ES-I3 (cell line): ENCODE data around the gene HS3ST5.

Experiments
- H3K36me3 ChIP-seq: 2 replicates; pipeline ENCODE4 v1.6.1; 2013; ENCODE audit warnings: mild to moderate bottlenecking, low read length, control low read depth, moderate library complexity; ENCODE audit not compliant: insufficient read depth
- H3K4me1 ChIP-seq: 2 replicates; pipeline ENCODE4 v1.6.1; 2013; ENCODE audit warnings: mild to moderate bottlenecking, control low read depth, low read length; ENCODE audit not compliant: insufficient read depth
- H3K9ac ChIP-seq: 2 replicates; pipeline ENCODE4 v1.6.1; 2013; ENCODE audit warnings: low read depth, mild to moderate bottlenecking, low read length, moderate library complexity
- H3K9me3 ChIP-seq: 2 replicates; pipeline ENCODE4 v1.6.1; 2013; ENCODE audit warnings: mild to moderate bottlenecking, low read length, moderate library complexity; ENCODE audit not compliant: control insufficient read depth, insufficient read depth

HS3ST5 gene

DNA sequence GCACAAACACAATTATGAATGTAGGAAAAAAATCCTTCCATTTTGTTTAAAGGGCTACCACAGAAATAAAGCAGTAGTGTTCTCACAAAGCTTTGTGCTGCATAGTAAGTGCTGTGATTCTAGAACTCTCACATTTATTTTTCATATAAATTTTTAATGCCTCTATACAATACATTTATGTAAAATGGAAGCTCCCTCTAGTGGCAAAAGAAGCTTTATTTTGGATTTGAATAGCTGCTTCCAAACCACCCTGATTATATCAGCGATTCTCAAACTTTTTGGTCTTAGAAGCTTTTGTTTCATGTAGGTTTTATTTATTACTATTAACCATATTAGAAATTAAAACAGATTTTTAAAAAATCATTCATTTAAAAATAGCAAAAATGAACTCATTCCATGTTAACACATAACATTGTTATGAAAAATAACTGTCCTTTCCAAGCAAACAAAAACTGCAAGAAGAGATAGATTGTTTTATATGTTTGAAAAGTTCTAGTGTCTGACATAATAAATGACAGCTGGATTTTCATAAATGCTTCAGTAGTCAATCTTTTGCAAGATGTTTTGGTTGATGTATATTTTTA is 38.4 kb downstream of the HS3ST5 start:
- Histone ChIP-seq H3K36me3 (no peaks in the 10 kb centered on the region), H3K9me3 (no peaks in the 10 kb centered on the region; the same call in 1 of the 2 replicates), H3K4me1 (no peaks in the 10 kb centered on the region; the same call in 1 of the 2 replicates), H3K9ac (no peak overlapping the region)

DNA sequence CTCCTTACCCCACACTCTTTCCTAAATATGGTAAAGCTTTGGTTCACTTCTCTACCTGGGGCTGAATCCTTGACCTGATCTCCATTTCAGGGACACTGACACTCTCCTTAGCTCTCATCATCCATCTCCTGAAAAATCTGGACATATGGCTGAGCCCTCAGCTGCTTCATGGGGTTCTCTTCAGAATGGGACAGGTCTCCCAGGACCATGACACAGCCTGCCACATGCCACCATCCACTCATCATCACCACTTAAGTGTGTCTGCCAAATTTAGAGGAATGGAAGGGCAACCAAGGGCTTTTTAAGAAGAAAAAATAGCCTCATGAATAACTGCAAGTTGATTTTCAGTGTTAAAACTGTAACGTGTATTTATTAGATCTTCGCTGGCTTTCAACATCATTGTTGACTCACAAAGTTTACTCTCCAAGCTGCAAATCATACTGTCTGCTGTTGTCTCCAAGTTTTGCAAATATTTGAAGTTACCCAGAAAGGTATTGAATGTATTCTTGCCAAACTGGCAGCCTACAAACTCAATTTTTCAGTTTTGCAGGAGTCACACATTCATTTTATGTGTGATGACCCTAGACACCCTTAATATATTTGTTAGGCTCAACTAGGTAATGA is 41.1 kb downstream of the HS3ST5 start:
- no peaks in the 10 kb centered on the region for H3K36me3 ChIP-seq
- no peaks in the 10 kb centered on the region; the same call in 1 of the 2 replicates for H3K4me1 ChIP-seq
- H3K9ac ChIP-seq: no peak overlapping the region
- H3K9me3 ChIP-seq: no peaks in the 10 kb centered on the region; the same call in 1 of the 2 replicates

GRCh38 chr6:114297135-114297534 is 45.7 kb downstream of the HS3ST5 start:
- no peak overlapping the region for H3K9ac ChIP-seq
- no peaks in the 10 kb centered on the region for H3K9me3 ChIP-seq
- no peaks in the 10 kb centered on the region for H3K36me3 ChIP-seq
- no peaks in the 10 kb centered on the region for H3K4me1 ChIP-seq

DNA sequence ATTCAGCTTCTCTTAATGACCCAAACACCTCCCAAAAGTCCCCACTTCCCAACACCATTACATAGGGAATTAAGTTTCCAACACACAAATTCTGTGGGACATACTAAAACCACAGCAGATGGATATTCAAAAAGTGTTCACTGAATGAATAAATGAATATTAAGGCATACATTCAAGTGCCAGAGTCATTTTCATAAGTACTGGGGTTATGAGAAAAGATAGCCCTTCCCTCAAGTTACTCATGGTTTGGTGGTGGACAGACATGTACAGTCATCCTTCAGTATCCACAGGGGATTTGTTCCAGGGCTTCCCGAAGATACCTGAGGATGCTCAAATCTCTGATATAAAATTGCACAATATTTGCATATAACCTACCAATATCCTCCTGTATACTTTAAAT is 50.4 kb downstream of the HS3ST5 start:
- Histone ChIP-seq H3K36me3 (no peaks in the 10 kb centered on the region), H3K4me1 (no peaks in the 10 kb centered on the region), H3K9ac (no peak overlapping the region), H3K9me3 (no peaks in the 10 kb centered on the region)

GRCh38 chr6:114291428-114291827 is 51.4 kb downstream of the HS3ST5 start:
- H3K9me3 ChIP-seq: no peaks in the 10 kb centered on the region
- H3K36me3 ChIP-seq: no peaks in the 10 kb centered on the region
- no peak overlapping the region for H3K9ac ChIP-seq
- no peaks in the 10 kb centered on the region for H3K4me1 ChIP-seq

DNA sequence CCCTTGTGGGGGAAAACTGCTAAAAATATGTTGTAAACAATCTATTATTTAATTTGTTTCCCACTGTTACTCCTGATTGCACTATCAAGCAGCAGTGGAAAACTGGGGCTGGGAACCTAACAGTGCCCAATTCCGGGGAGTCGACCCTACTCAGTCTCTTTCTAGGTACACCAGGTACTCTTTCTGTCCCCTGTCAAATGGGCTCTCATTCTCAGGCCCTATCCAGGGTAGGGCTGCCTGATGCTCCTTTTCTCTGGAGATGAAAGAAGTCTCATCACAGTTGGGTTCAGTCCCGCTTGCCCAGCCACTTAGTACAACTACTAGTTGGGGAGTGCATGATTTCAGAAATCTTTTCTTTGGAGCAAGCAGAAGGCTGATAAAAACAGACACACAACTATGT is 52.0 kb downstream of the HS3ST5 start:
- no peak overlapping the region for H3K9ac ChIP-seq

GRCh38 chr6:114288701-114289495 is 53.9 kb downstream of the HS3ST5 start:
- Histone ChIP-seq H3K9me3 (no peaks in the 10 kb centered on the region), H3K4me1 (no peaks in the 10 kb centered on the region; the same call in 1 of the 2 replicates), H3K36me3 (no peaks in the 10 kb centered on the region), H3K9ac (no peak overlapping the region)

More for the DNA sequence above, 52.0 kb downstream of the HS3ST5 start:
- H3K9me3 ChIP-seq: no peaks in the 10 kb centered on the region
- no peaks in the 10 kb centered on the region for H3K4me1 ChIP-seq
- H3K36me3 ChIP-seq: no peaks in the 10 kb centered on the region

GRCh38 chr6:114287461-114287860 is 55.4 kb downstream of the HS3ST5 start:
- no peak overlapping the region for H3K9ac ChIP-seq
- H3K4me1 ChIP-seq: peaks cover 7% of the 10 kb centered on the region
- no peaks in the 10 kb centered on the region for H3K9me3 ChIP-seq
- no peaks in the 10 kb centered on the region for H3K36me3 ChIP-seq

DNA sequence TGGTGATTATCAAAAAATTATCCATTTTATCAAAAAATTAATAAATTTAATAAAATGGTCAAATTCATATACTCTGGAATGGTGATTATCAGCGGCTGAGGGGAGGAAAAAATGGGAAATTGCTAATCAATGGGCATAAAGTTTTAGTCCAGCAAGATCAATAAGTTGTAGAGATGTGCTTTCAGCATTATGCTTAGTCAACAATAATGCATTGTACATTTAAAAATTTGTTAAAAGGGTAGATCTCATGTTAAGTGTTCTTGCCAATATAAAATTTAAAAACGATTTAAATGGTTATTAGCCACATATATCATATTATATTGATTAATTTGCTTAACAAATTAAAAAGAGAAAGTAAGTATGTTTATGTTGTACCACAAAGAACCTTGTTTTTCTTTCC is 56.6 kb downstream of the HS3ST5 start:
- no peaks in the 10 kb centered on the region for H3K36me3 ChIP-seq
- peaks cover 11% of the 10 kb centered on the region for H3K4me1 ChIP-seq
- no peak overlapping the region for H3K9ac ChIP-seq
- no peaks in the 10 kb centered on the region for H3K9me3 ChIP-seq

- Histone ChIP-seq H3K9ac (no peak overlapping the region), H3K9me3 (no peaks in the 10 kb centered on the region), H3K4me1 (peaks cover 14% of the 10 kb centered on the region), H3K36me3 (no peaks in the 10 kb centered on the region)
Measured at GRCh38 chr6:114284281-114284680, 58.5 kb downstream of the HS3ST5 start.

DNA sequence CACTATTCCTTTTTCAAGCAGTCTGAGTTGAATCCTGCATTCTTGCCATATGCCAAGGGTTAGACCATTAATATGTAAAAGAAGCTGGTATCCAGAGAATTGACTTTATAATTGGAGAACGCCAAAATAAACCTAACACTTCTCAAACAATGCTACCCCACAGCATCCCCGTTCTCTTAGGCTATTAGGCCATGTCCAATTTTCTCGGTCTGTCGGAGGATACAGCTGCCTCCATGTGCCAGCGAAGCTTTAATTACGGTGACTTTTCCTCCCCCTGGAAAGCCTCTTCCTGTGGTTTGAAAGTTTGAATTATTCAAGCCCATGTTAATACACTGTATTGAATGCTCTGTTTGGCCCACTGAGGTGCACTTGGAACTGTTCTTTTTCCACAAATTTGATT is 60.5 kb downstream of the HS3ST5 start:
- no peaks in the 10 kb centered on the region for H3K36me3 ChIP-seq
- peaks cover 27% of the 10 kb centered on the region for H3K4me1 ChIP-seq
- no peak overlapping the region for H3K9ac ChIP-seq
- H3K9me3 ChIP-seq: no peaks in the 10 kb centered on the region

- Histone ChIP-seq H3K9ac (no peak overlapping the region), H3K36me3 (no peaks in the 10 kb centered on the region), H3K9me3 (no peaks in the 10 kb centered on the region), H3K4me1 (peaks cover 27% of the 10 kb centered on the region)
Measured at GRCh38 chr6:114281496-114281895, 61.3 kb downstream of the HS3ST5 start.

DNA sequence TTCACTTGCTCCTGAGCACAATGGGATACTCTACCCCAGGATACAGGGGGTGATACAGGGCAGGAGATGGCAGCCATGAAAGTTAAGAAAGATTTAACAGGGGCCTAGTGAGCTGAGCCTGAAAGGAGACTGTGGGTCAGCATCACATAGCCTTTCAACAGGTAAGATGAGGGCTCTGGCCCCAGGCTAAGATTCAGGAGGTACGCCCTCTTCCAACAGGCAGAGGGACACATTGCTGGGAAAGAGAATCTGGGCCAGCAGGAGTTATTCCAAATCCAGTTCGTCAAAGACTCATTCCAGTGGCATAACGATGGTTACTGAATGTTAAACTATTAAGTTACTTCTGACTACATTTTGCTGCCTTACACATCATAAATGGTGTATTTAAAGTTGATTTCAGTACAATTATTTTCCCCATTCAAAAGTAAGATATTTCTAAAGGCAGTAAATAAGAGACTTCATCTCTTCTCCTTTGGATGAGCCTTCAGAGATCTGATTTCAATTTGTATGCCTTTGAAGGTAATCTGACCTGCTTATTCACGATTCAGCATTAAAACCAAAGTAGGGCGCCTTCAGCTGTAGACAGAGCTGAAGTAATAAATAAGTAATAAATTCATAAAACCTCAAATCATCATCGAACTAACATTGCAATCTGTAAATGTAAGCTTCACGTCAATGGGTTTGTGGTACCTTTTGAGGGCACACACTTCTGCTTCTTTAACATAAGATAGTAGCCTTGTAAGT is 62.4 kb downstream of the HS3ST5 start:
- peaks cover 27% of the 10 kb centered on the region for H3K4me1 ChIP-seq
- H3K9me3 ChIP-seq: no peaks in the 10 kb centered on the region
- no peak overlapping the region for H3K9ac ChIP-seq
- no peaks in the 10 kb centered on the region for H3K36me3 ChIP-seq

GRCh38 chr6:114277220-114277619 is 65.6 kb downstream of the HS3ST5 start:
- Histone ChIP-seq H3K36me3 (no peaks in the 10 kb centered on the region), H3K4me1 (peaks cover 17% of the 10 kb centered on the region), H3K9me3 (no peaks in the 10 kb centered on the region), H3K9ac (no peak overlapping the region)
